ENCODE results near the gene CDC73.

- no peak for TF ChIP-seq TAF1 (IDR thresholded peaks at IDR 0.05; ENCODE audit: borderline replicate concordance, low read depth, low read length)
- no peak for TF ChIP-seq KDM1A (IDR thresholded peaks at IDR 0.05; ENCODE audit: borderline replicate concordance)
- no peak for TF ChIP-seq EZH2 (IDR thresholded peaks at IDR 0.05; ENCODE audit: borderline replicate concordance, control insufficient read depth, low read depth, low read length)
- no peak for TF ChIP-seq EED (IDR thresholded peaks at IDR 0.05; ENCODE audit: low read depth)
- no peak for TF ChIP-seq ASH2L (IDR thresholded peaks at IDR 0.05; ENCODE audit: borderline replicate concordance, low read depth)
- TF ChIP-seq POLR2A (IDR thresholded peaks at IDR 0.05; ENCODE audit: low read depth, low read length): no peak
- TF ChIP-seq MYC (IDR thresholded peaks at IDR 0.05; ENCODE audit: insufficient read depth, insufficient read length, insufficient replicate concordance, low read length, severe bottlenecking): no peak
- no peak for TF ChIP-seq NR2C1 (IDR thresholded peaks at IDR 0.05)
- no peak for TF ChIP-seq TCF3 (IDR thresholded peaks at IDR 0.05; ENCODE audit: borderline replicate concordance, insufficient read depth, low read depth, low read length)
Measured at GRCh38 chr1:193256019-193256418, 134.2 kb downstream of the CDC73 start.
